Calu3 (cell line): ENCODE measurements around the gene AMBP. TPM values are rescaled to one million over a fixed set of nuclear protein-coding genes. Genes with fewer than 3 reads are reported as not detected.

Experiments
- BruUV-seq: library from RNA; stranded (reverse); fragments of 400-500 nt; replicated peaks from 2 replicates; lab custom pipeline; 2021; lab: Mats Ljungman, UMichigan
- CTCF ChIA-PET: fragments of 300-600 bp; sonication (Branson Sonifier 250); formaldehyde crosslinking; loops from one replicate; lab custom pipeline; 2022; ENCODE audit warnings: antibody characterized with exemption; lab: Charles Lee
- DNase-seq: peaks from one replicate; pipeline ENCODE4 v3.0.0; 2022
- H3K27ac Mint-ChIP-seq: one replicate; pipeline ENCODE4 v1.8.0; 2022; ENCODE audit warnings: mixed read lengths; ENCODE audit not compliant: unreplicated experiment
- H3K27me3 Mint-ChIP-seq: one replicate; pipeline ENCODE4 v1.8.0; 2022; ENCODE audit warnings: mixed read lengths; ENCODE audit not compliant: unreplicated experiment
- H3K36me3 Mint-ChIP-seq: one replicate; pipeline ENCODE4 v1.8.0; 2022; ENCODE audit warnings: mild to moderate bottlenecking, moderate library complexity, mixed read lengths; ENCODE audit not compliant: insufficient read depth, unreplicated experiment
- H3K4me1 Mint-ChIP-seq: one replicate; pipeline ENCODE4 v1.8.0; 2022; ENCODE audit warnings: mild to moderate bottlenecking, low read depth, mixed read lengths; ENCODE audit not compliant: unreplicated experiment
- H3K4me3 Mint-ChIP-seq: one replicate; pipeline ENCODE4 v1.8.0; 2022; ENCODE audit warnings: mild to moderate bottlenecking, low read depth, moderate library complexity, mixed read lengths; ENCODE audit not compliant: unreplicated experiment
- H3K9me3 Mint-ChIP-seq: one replicate; pipeline ENCODE4 v1.8.0; 2022; ENCODE audit warnings: low read depth, mixed read lengths; ENCODE audit not compliant: unreplicated experiment
- CTCF ChIP-seq: fragments of 200-600 bp; IDR thresholded peaks from one replicate; pipeline ENCODE4 v1.8.0; 2022; ENCODE audit warnings: antibody characterized with exemption; ENCODE audit not compliant: unreplicated experiment
- intact Hi-C: fragments of 100-400 bp; cut with micrococcal nuclease; formaldehyde crosslinking; loops from one replicate; pipeline ENCODE4 v1.10.0; 2022; ENCODE audit not compliant: unreplicated experiment
- total RNA-seq: library from RNA; stranded (reverse); gene quantifications from 2 replicates; pipeline ENCODE4 v1.2.3, GENCODE V29; 2022

AMBP gene
- total RNA-seq, 1 experiment from 2014 or later = 2.7 TPM

- H3K9me3 Mint-ChIP-seq = peaks cover 2% of the 10 kb centered on the region
- BruUV-seq = no TSS peak
- no peak overlapping the region for H3K4me3 Mint-ChIP-seq
- H3K27ac Mint-ChIP-seq = no peak overlapping the region
- H3K4me1 Mint-ChIP-seq = no peaks in the 10 kb centered on the region
- no peaks in the 10 kb centered on the region for H3K27me3 Mint-ChIP-seq
- no peak for DNase-seq
- TF ChIP-seq CTCF = no peak
- CTCF ChIA-PET = no interaction called here
- intact Hi-C loops = no loop called here
- no peaks in the 10 kb centered on the region for H3K36me3 Mint-ChIP-seq
Measured at GRCh38 chr9:114017741-114018715, 60.1 kb downstream of the AMBP start.

- no peak for DNase-seq
- Mint-ChIP-seq H3K27me3 (no peaks in the 10 kb centered on the region), H3K9me3 (peaks cover 6% of the 10 kb centered on the region), H3K27ac (no peak overlapping the region), H3K4me3 (no peak overlapping the region), H3K36me3 (no peaks in the 10 kb centered on the region), H3K4me1 (no peaks in the 10 kb centered on the region)
- intact Hi-C loops = no loop called here
- TF ChIP-seq CTCF = no peak
- CTCF ChIA-PET = interaction anchor here (0.6 kb wide), 1 partner anchor 79 kb away, joined by 6 read pairs; no protein-coding TSS in a partner anchor
- BruUV-seq = no TSS peak
Measured at GRCh38 chr9:114016629-114017423, 61.3 kb downstream of the AMBP start.

- peaks cover 9% of the 10 kb centered on the region for H3K9me3 Mint-ChIP-seq
- CTCF ChIA-PET = interaction anchor here (0.6 kb wide), 1 partner anchor 78 kb away, joined by 6 read pairs; no protein-coding TSS in a partner anchor
- no peak for TF ChIP-seq CTCF
- no peak overlapping the region for H3K4me3 Mint-ChIP-seq
- intact Hi-C loops = no loop called here
- H3K27me3 Mint-ChIP-seq = no peaks in the 10 kb centered on the region
- DNase-seq = no peak
- no peaks in the 10 kb centered on the region for H3K36me3 Mint-ChIP-seq
- no TSS peak for BruUV-seq
- H3K27ac Mint-ChIP-seq = no peak overlapping the region
- no peaks in the 10 kb centered on the region for H3K4me1 Mint-ChIP-seq
Measured at GRCh38 chr9:114016101-114016500, 62.0 kb downstream of the AMBP start.

- Mint-ChIP-seq H3K4me1 (no peaks in the 10 kb centered on the region), H3K27ac (no peak overlapping the region), H3K27me3 (no peaks in the 10 kb centered on the region), H3K36me3 (no peaks in the 10 kb centered on the region), H3K4me3 (no peak overlapping the region), H3K9me3 (peaks cover 9% of the 10 kb centered on the region)
- DNase-seq = no peak
- intact Hi-C loops = no loop called here
- BruUV-seq = no TSS peak
- no peak for TF ChIP-seq CTCF
- CTCF ChIA-PET = no interaction called here
Measured at GRCh38 chr9:114015607-114016006, 62.5 kb downstream of the AMBP start.
